Ovary (tissue), 9 donors: ENCODE data around the gene PRTFDC1. TPM values are rescaled to one million over a fixed set of nuclear protein-coding genes. Genes with fewer than 3 reads are reported as not detected.

Experiments used
- DNase-seq, 5 donors: peaks; one replicate each; pipeline ENCODE4 v3.0.0-alpha.2; 2019 to 2020
- H3K27ac ChIP-seq, 2 donors: fragments of 200-600 bp; one replicate each; pipeline versions ENCODE4 v1.5.1 to v1.8.0; 2019 to 2022
- H3K27me3 ChIP-seq: fragments of 200-600 bp; one replicate; pipeline ENCODE4 v1.8.0; 2022
- H3K36me3 ChIP-seq: fragments of 200-600 bp; sonication (generic); one replicate; pipeline ENCODE4 v1.5.1; 2019
- H3K4me1 ChIP-seq: one replicate; pipeline ENCODE4 v1.8.1; 2013; ENCODE audit warnings: mild to moderate bottlenecking, moderate library complexity; ENCODE audit not compliant: insufficient read depth
- H3K4me3 ChIP-seq: fragments of 200-600 bp; sonication (generic); one replicate; pipeline ENCODE4 v1.5.1; 2017
- H3K9me3 ChIP-seq, 2 donors: fragments of 200-600 bp in 1 of 2; sonication (generic) in 1 of 2; one replicate each; pipeline versions ENCODE4 v1.5.1 to v1.8.1; 2013 to 2019; ENCODE audit warnings: mild to moderate bottlenecking in 1 of 2, moderate library complexity in 1 of 2
- EP300 ChIP-seq: sonication (generic); formaldehyde crosslinking; IDR thresholded peaks from one replicate; pipeline ENCODE4 v1.6.1; 2017; ENCODE audit warnings: antibody characterized with exemption
- POLR2A ChIP-seq: fragments of 450-650 bp; IDR thresholded peaks from one replicate; pipeline ENCODE4 v1.6.1; 2017; ENCODE audit warnings: antibody characterized with exemption, mild to moderate bottlenecking, moderate library complexity
- WGBS, 3 donors: extraction: QIAGEN DNeasy Blood & Tissue Kit in 1 of 3; methylation state at CpG; one replicate each; pipeline versions ENCODE4 v1.1.5 to v1.1.7; 2013 to 2017; 5-methylcytosine and 5-hydroxymethylcytosine counted together
- intact Hi-C, 4 donors: fragments of 100-400 bp; cut with DNase I; formaldehyde crosslinking; loops; one replicate each; pipeline versions ENCODE4 v1.11.0 to v1.15.1; 2022 to 2023
- polyA plus RNA-seq, 2 donors: library from polyadenylated mRNA; stranded (reverse); fragments of 200-250 nt in 1 of 2; fragments of 350-450 nt in 1 of 2; fragmentation: Illumina TruSeq in 1 of 2; extraction: RNeasy Lipid Tissue Mini Kit (QIAGEN cat#74804) in 1 of 2; gene quantifications; one replicate each; pipeline ENCODE4 v1.2.3, GENCODE V29; 2013 to 2014
- total RNA-seq, 7 donors: library from RNA; depleted of rRNA in 2 of 7; stranded (reverse); fragments of >200 nt in 2 of 7; fragmentation: NEBNext Ultra II Directional in 3 of 7; extraction: Animal tissue kit (Norgen Biotek cat#: 25700) in 3 of 7; gene quantifications; one replicate each; pipeline versions ENCODE4 v1.1.0 to v1.2.4, GENCODE V29; 2016 to 2023
- TF ChIP-seq, protein P1 (sequence below), 3 donors: fragments of 450-650 bp in 2 of 3; fragments of 200-600 bp in 1 of 3; IDR thresholded peaks; one replicate each; pipeline versions ENCODE4 v1.5.1 to v1.8.0; 2016 to 2022; ENCODE audit warnings: antibody characterized with exemption in 3 of 3, mild to moderate bottlenecking in 1 of 3
- donor health status: DM: no; HTN: no; CAD: no; lungs with moderate emphysema.
- donor health status: DM: no; HTN: no; CAD: no.
- donor health status: Bipolar disorder and iron deficiency.
- donor health status: DM: yes; HTN: yes; CAD: no.
- donor health status: DM: no; HTN: no; CAD: no.
- donor health status: DM: yes; HTN: yes; CAD: no.

PRTFDC1 gene
- total and polyA plus RNA-seq, 9 donors = 12.6 to 21.3 (median 14.7) TPM

- no peak for DNase-seq
- intact Hi-C loops = no loop called here
- Histone ChIP-seq H3K9me3 (no peaks in the 10 kb centered on the region), H3K27ac (no peak overlapping the region), H3K4me1 (peaks cover 5% of the 10 kb centered on the region), H3K36me3 (no peaks in the 10 kb centered on the region), H3K4me3 (no peak overlapping the region), H3K27me3 (no peaks in the 10 kb centered on the region)
- 93 to 97% (median 96%) methylated on average over 4 of the region's 4 CpGs for WGBS, 3 donors
- TF ChIP-seq POLR2A = no peak
- no peak for TF ChIP-seq EP300
- TF ChIP-seq, protein P1, sequence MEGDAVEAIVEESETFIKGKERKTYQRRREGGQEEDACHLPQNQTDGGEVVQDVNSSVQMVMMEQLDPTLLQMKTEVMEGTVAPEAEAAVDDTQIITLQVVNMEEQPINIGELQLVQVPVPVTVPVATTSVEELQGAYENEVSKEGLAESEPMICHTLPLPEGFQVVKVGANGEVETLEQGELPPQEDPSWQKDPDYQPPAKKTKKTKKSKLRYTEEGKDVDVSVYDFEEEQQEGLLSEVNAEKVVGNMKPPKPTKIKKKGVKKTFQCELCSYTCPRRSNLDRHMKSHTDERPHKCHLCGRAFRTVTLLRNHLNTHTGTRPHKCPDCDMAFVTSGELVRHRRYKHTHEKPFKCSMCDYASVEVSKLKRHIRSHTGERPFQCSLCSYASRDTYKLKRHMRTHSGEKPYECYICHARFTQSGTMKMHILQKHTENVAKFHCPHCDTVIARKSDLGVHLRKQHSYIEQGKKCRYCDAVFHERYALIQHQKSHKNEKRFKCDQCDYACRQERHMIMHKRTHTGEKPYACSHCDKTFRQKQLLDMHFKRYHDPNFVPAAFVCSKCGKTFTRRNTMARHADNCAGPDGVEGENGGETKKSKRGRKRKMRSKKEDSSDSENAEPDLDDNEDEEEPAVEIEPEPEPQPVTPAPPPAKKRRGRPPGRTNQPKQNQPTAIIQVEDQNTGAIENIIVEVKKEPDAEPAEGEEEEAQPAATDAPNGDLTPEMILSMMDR (IDR thresholded peaks at IDR 0.05) = no peak
These were observed 22.5 kb downstream of the PRTFDC1 start for GRCh38 chr10:24929904-24930303.

- DNase-seq = no peak
- intact Hi-C loops = no loop called here
- no peak for TF ChIP-seq POLR2A
- no peak for TF ChIP-seq EP300
- TF ChIP-seq, protein P1 (IDR thresholded peaks at IDR 0.05) = no peak
- no peaks in the 10 kb centered on the region for H3K36me3 ChIP-seq
- peaks cover 5% of the 10 kb centered on the region for H3K4me1 ChIP-seq
- no peaks in the 10 kb centered on the region for H3K9me3 ChIP-seq
- WGBS, 3 donors = 13 to 16% (median 15%) methylated on average over 4 of the region's 4 CpGs
- no peak overlapping the region for H3K4me3 ChIP-seq
- H3K27me3 ChIP-seq = no peaks in the 10 kb centered on the region
- no peak overlapping the region for H3K27ac ChIP-seq
These were observed 23.3 kb downstream of the PRTFDC1 start for GRCh38 chr10:24929056-24929544.

DNA sequence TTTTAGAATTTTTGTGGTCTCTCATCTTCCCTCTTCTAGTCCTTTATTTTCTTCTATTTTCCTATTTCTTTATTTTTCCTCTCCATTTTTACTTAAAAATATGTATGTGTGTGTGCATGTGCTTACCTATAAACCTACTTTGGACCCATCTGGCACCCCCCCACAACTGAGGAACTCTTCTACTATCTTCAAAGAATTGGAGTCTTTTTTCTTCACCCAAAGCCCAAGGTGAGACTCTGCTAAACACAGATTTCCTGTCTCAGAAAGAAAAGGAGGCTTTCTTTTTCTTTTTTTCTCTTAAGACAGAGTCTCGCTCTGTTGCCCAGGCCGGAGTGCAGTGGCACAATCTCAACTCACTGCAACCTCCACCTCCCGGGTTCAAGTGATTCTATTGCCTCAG lies 24.2 kb downstream of the PRTFDC1 start:
- DNase-seq = no peak
- Histone ChIP-seq H3K4me3 (no peak overlapping the region), H3K4me1 (peaks cover 5% of the 10 kb centered on the region), H3K27ac (no peak overlapping the region), H3K27me3 (no peaks in the 10 kb centered on the region), H3K36me3 (no peaks in the 10 kb centered on the region), H3K9me3 (no peaks in the 10 kb centered on the region)
- intact Hi-C loops = no loop called here
- no peak for TF ChIP-seq EP300
- TF ChIP-seq, protein P1 (IDR thresholded peaks at IDR 0.05) = no peak
- TF ChIP-seq POLR2A = no peak
- WGBS, 3 donors = 98 to 99% (median 98%) methylated on average over 3 of the region's 3 CpGs

- no peaks in the 10 kb centered on the region for H3K36me3 ChIP-seq
- H3K9me3 ChIP-seq = no peaks in the 10 kb centered on the region
- no peaks in the 10 kb centered on the region for H3K27me3 ChIP-seq
- TF ChIP-seq POLR2A = no peak
- TF ChIP-seq EP300 = no peak
- TF ChIP-seq, protein P1 (IDR thresholded peaks at IDR 0.05) = no peak
- intact Hi-C loops = no loop called here
- H3K4me1 ChIP-seq = peaks cover 5% of the 10 kb centered on the region
- H3K27ac ChIP-seq = no peak overlapping the region
- 84 to 92% (median 86%) methylated on average over 8 of the region's 8 CpGs for WGBS, 3 donors
- H3K4me3 ChIP-seq = no peak overlapping the region
- DNase-seq = no peak
These were observed 25.8 kb downstream of the PRTFDC1 start for GRCh38 chr10:24926557-24926956.
